Panc1 (cell line): Measurements from ENCODE around the gene GRIK4.

ENCODE experiments used
- CTCF ChIP-seq: fragments of 450-650 bp; IDR thresholded peaks from 2 replicates; pipeline ENCODE4 v1.5.1; 2017; ENCODE audit warnings: mild to moderate bottlenecking
- POLR2AphosphoS5 ChIP-seq: IDR thresholded peaks from 2 replicates; pipeline ENCODE4 v1.6.1; 2012; ENCODE audit warnings: mild to moderate bottlenecking, low read depth, low read length, moderate library complexity
- SIN3A ChIP-seq: IDR thresholded peaks from 2 replicates; pipeline ENCODE4 v1.6.1; 2012; ENCODE audit warnings: low read depth, mild to moderate bottlenecking, low read length, moderate library complexity, borderline replicate concordance; ENCODE audit not compliant: insufficient read depth
- TF ChIP-seq, protein P1 (sequence below), 2 experiments: IDR thresholded peaks; 2 replicates each; pipeline ENCODE4 v1.6.1; 2011 to 2012; ENCODE audit warnings: low read depth in 2 of 2, control low read depth in 1 of 2, low read length in 1 of 2, mild to moderate bottlenecking in 1 of 2, moderate library complexity in 1 of 2; ENCODE audit not compliant: insufficient read depth in 1 of 2

DNA sequence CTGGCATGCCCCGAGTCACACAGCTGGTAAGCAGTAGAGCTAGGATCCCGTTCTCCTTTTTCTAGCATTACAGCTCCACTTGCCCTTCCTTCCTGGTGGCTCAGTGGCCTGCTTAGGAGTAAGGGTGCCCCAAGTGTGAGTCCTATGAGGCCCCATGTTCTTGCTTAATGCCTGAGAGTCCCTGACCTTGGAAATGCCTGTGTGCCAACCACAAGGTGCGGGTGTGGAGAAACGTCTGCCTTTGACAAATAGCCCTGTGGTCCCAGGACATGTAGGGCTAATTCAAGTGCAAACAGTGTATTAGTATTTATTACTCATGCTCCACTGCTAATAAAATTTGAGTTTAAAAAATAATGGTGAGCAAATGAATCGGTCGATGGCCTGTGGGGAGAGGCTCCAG, 18.4 kb downstream of the GRIK4 start:
- TF ChIP-seq CTCF (no peak), SIN3A (no peak), POLR2AphosphoS5 (no peak)
- TF ChIP-seq, protein P1, sequence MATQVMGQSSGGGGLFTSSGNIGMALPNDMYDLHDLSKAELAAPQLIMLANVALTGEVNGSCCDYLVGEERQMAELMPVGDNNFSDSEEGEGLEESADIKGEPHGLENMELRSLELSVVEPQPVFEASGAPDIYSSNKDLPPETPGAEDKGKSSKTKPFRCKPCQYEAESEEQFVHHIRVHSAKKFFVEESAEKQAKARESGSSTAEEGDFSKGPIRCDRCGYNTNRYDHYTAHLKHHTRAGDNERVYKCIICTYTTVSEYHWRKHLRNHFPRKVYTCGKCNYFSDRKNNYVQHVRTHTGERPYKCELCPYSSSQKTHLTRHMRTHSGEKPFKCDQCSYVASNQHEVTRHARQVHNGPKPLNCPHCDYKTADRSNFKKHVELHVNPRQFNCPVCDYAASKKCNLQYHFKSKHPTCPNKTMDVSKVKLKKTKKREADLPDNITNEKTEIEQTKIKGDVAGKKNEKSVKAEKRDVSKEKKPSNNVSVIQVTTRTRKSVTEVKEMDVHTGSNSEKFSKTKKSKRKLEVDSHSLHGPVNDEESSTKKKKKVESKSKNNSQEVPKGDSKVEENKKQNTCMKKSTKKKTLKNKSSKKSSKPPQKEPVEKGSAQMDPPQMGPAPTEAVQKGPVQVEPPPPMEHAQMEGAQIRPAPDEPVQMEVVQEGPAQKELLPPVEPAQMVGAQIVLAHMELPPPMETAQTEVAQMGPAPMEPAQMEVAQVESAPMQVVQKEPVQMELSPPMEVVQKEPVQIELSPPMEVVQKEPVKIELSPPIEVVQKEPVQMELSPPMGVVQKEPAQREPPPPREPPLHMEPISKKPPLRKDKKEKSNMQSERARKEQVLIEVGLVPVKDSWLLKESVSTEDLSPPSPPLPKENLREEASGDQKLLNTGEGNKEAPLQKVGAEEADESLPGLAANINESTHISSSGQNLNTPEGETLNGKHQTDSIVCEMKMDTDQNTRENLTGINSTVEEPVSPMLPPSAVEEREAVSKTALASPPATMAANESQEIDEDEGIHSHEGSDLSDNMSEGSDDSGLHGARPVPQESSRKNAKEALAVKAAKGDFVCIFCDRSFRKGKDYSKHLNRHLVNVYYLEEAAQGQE (IDR thresholded peaks at IDR 0.05; ENCODE audit: insufficient read depth in 1 of 2, low read depth in 2 of 2, low read length in 1 of 2): no peak
